Thyroid gland (tissue), 4 donors: ENCODE data around the gene NFASC. TPM values are rescaled to one million over a fixed set of nuclear protein-coding genes. Genes with fewer than 3 reads are reported as not detected.

Experiments used
- DNase-seq, 2 donors: peaks; one replicate each; pipeline ENCODE4 v3.0.0-alpha.2; 2019
- H3K27ac ChIP-seq, 3 donors: fragments of 200-600 bp; sonication (generic); 1 replicate in 2 of 3; 2 replicates in 1 of 3; pipeline ENCODE4 v1.5.1; 2016 to 2019; ENCODE audit warnings: mild to moderate bottlenecking in 1 of 3, moderate library complexity in 1 of 3
- H3K27me3 ChIP-seq: fragments of 200-600 bp; sonication (generic); one replicate; pipeline ENCODE4 v1.5.1; 2019
- H3K36me3 ChIP-seq, 2 donors: fragments of 200-600 bp; sonication (generic); one replicate each; pipeline ENCODE4 v1.5.1; 2016 to 2019
- H3K4me1 ChIP-seq, 2 donors: fragments of 200-600 bp; sonication (generic); one replicate each; pipeline ENCODE4 v1.5.1; 2017 to 2019
- H3K4me3 ChIP-seq, 3 donors: fragments of 200-600 bp; sonication (generic); replicated peaks in 1 of 3; 1 replicate in 2 of 3; 2 replicates in 1 of 3; pipeline ENCODE4 v1.5.1; 2016; ENCODE audit warnings: mild to moderate bottlenecking in 1 of 3
- H3K9me3 ChIP-seq: fragments of 200-600 bp; sonication (generic); one replicate; pipeline ENCODE4 v1.5.1; 2017
- POLR2A ChIP-seq, 2 donors: fragments of 450-650 bp; IDR thresholded peaks; one replicate each; pipeline ENCODE4 v1.6.1; 2017; ENCODE audit warnings: antibody characterized with exemption in 2 of 2, mild to moderate bottlenecking in 2 of 2, moderate library complexity in 1 of 2
- WGBS, 2 donors: methylation state at CpG; one replicate each; pipeline ENCODE4 v1.1.5; 2017; 5-methylcytosine and 5-hydroxymethylcytosine counted together
- intact Hi-C: fragments of 100-400 bp; cut with DNase I; formaldehyde crosslinking; loops from one replicate; pipeline ENCODE4 v1.15.1; 2023
- total RNA-seq, 4 donors: library from RNA; depleted of rRNA; stranded (reverse); fragments of >200 nt; gene quantifications; one replicate each; pipeline ENCODE4 v1.2.3, GENCODE V29; 2016
- TF ChIP-seq, protein P1 (sequence below), 6 experiments: fragments of 200-600 bp in 3 of 6; fragments of 450-650 bp in 3 of 6; sonication (generic) in 3 of 6; IDR thresholded peaks; one replicate each; pipeline ENCODE4 v1.5.1; 2016 to 2019; ENCODE audit warnings: antibody characterized with exemption in 6 of 6, mild to moderate bottlenecking in 2 of 6, inconsistent platforms in 1 of 6, moderate library complexity in 1 of 6

NFASC gene
- total RNA-seq, 4 donors from 2014 or later = 3.6 to 9.4 (median 3.9) TPM

GRCh38 chr1:205016075-205016474 lies 145.4 kb downstream of the NFASC start:
- peaks cover 9 to 22% of the 10 kb centered on the region in 2 donors for H3K4me1 ChIP-seq
- no peak overlapping the region for H3K27ac ChIP-seq
- no peak for DNase-seq
- H3K27me3 ChIP-seq = no peaks in the 10 kb centered on the region
- no peak for TF ChIP-seq POLR2A (IDR thresholded peaks at IDR 0.05)
- TF ChIP-seq, protein P1, sequence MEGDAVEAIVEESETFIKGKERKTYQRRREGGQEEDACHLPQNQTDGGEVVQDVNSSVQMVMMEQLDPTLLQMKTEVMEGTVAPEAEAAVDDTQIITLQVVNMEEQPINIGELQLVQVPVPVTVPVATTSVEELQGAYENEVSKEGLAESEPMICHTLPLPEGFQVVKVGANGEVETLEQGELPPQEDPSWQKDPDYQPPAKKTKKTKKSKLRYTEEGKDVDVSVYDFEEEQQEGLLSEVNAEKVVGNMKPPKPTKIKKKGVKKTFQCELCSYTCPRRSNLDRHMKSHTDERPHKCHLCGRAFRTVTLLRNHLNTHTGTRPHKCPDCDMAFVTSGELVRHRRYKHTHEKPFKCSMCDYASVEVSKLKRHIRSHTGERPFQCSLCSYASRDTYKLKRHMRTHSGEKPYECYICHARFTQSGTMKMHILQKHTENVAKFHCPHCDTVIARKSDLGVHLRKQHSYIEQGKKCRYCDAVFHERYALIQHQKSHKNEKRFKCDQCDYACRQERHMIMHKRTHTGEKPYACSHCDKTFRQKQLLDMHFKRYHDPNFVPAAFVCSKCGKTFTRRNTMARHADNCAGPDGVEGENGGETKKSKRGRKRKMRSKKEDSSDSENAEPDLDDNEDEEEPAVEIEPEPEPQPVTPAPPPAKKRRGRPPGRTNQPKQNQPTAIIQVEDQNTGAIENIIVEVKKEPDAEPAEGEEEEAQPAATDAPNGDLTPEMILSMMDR (IDR thresholded peaks at IDR 0.05) = no peak
- H3K36me3 ChIP-seq = no peaks in the 10 kb centered on the region
- H3K9me3 ChIP-seq = no peaks in the 10 kb centered on the region
- no peak overlapping the region for H3K4me3 ChIP-seq
- intact Hi-C loops = no loop called here
- WGBS, 2 donors = 92 to 96% methylated on average over 9 of the region's 9 CpGs

DNA sequence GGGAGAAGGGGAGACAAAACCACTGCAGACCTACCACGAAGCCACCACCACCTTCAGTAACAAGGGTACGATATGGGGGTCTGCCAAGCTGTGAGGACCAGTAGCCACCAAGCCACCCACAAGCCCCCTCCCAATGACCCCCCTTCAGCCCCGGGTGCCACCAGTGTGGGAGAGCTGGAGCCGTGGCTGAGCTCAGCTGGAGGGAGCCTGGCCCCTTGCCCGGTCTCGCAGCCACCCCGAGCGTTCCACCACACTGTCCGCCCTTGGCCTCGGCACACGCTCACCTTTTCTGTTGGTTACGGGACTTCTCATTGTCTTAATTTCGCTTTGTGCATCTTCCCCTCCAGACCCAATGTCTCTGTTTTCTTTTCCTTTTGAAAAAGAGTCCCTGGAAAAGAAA lies 145.9 kb downstream of the NFASC start:
- WGBS, 2 donors = 83 to 93% methylated on average over 12 to 13 of the region's 13 CpGs
- TF ChIP-seq POLR2A (IDR thresholded peaks at IDR 0.05) = no peak
- TF ChIP-seq, protein P1 (IDR thresholded peaks at IDR 0.05) = no peak
- DNase-seq = no peak
- H3K27me3 ChIP-seq = no peaks in the 10 kb centered on the region
- no peak overlapping the region for H3K27ac ChIP-seq
- no peaks in the 10 kb centered on the region for H3K9me3 ChIP-seq
- no peaks in the 10 kb centered on the region for H3K36me3 ChIP-seq
- H3K4me3 ChIP-seq = no peak overlapping the region
- intact Hi-C loops = no loop called here
- peaks cover 9 to 22% of the 10 kb centered on the region in 2 donors for H3K4me1 ChIP-seq

- DNase-seq = no peak
- Histone ChIP-seq H3K4me3 (no peak overlapping the region), H3K27ac (no peak overlapping the region), H3K27me3 (no peaks in the 10 kb centered on the region), H3K9me3 (no peaks in the 10 kb centered on the region), H3K36me3 (no peaks in the 10 kb centered on the region), H3K4me1 (peaks cover 9 to 22% of the 10 kb centered on the region in 2 donors)
- intact Hi-C loops = no loop called here
- TF ChIP-seq, protein P1 (IDR thresholded peaks at IDR 0.05) = no peak
- no peak for TF ChIP-seq POLR2A (IDR thresholded peaks at IDR 0.05)
- 84 to 96% methylated on average over 6 of the region's 6 CpGs for WGBS, 2 donors
These were observed 146.3 kb downstream of the NFASC start for GRCh38 chr1:205017001-205017400.

DNA sequence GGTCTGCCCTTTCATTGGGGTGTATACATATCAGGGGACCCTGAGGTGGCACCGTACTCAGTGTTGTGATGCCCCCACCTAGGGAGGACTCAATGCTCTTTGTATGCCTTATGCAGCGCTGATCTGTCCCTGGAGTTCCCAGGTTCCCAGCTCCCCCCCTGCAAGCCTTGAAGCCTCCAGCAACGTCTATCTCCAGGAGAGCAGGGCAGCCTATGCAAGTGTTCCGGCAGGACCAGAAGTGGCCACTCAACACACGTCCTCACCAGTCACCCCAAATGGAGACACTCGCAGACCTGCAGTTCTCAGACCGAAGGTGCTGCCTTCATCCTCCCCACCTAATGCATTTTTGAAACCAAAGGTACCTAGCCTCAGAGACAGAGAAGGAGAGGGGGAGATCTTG lies 147.1 kb downstream of the NFASC start:
- no peak for DNase-seq
- intact Hi-C loops = no loop called here
- Histone ChIP-seq H3K27me3 (no peaks in the 10 kb centered on the region), H3K9me3 (no peaks in the 10 kb centered on the region), H3K36me3 (no peaks in the 10 kb centered on the region), H3K27ac (no peak overlapping the region), H3K4me3 (no peak overlapping the region), H3K4me1 (peaks cover 9 to 16% of the 10 kb centered on the region in 2 donors)
- TF ChIP-seq, protein P1 (IDR thresholded peaks at IDR 0.05) = no peak
- TF ChIP-seq POLR2A (IDR thresholded peaks at IDR 0.05) = no peak
- 65 to 70% methylated on average over 7 of the region's 7 CpGs for WGBS, 2 donors

- WGBS, 2 donors = 69 to 83% methylated on average over 2 of the region's 2 CpGs
- no peaks in the 10 kb centered on the region for H3K27me3 ChIP-seq
- no peak for DNase-seq
- no peaks in the 10 kb centered on the region for H3K9me3 ChIP-seq
- H3K36me3 ChIP-seq = no peaks in the 10 kb centered on the region
- H3K4me3 ChIP-seq = no peak overlapping the region
- intact Hi-C loops = no loop called here
- TF ChIP-seq, protein P1 (IDR thresholded peaks at IDR 0.05) = no peak
- TF ChIP-seq POLR2A (IDR thresholded peaks at IDR 0.05) = no peak
- H3K27ac ChIP-seq = no peak overlapping the region
- H3K4me1 ChIP-seq = peaks cover 5 to 10% of the 10 kb centered on the region in 2 donors
These were observed 147.7 kb downstream of the NFASC start for GRCh38 chr1:205018381-205018780.
